GM18870 (cell line): Measurements from ENCODE around the gene GGTLC2.
"Not testable (repeated sequence)": the region's sequence is repeated elsewhere in the genome, so short reads cannot be mapped to it uniquely, and the experiment has no call there.

ENCODE experiments used
- ATAC-seq: cut with Tn5 transposase; IDR thresholded peaks from one replicate; pipeline ENCODE4 v1.9.1; 2021; ENCODE audit warnings: moderate library complexity; ENCODE audit not compliant: unreplicated experiment

GGTLC2 gene

DNA sequence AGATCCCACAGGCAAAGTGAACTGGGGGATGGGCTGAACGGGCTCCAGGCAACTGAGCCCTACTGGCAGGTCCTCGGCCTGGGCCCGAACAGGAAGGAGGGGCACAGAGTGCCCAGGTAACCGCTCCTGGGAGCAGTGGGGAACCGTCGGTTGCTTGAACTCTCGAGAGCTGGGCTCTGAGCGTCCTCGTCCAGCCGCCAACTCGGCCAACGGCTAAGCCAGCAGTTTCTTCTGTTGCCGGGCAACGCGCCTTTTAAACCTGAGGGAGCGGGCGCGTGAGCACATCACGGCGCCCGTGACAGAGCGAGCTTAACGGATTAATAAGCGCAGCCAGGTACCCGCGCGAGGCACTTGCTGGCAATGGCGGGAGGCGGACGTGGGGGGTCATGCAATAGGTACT, at the start of gene GGTLC2:
GGTLC2 (plus strand) TSS at position 301 of the 400 bp plus-strand sequence. CDS start 1,732 bp downstream, outside the sequence.
- not testable (repeated sequence) for ATAC-seq

DNA sequence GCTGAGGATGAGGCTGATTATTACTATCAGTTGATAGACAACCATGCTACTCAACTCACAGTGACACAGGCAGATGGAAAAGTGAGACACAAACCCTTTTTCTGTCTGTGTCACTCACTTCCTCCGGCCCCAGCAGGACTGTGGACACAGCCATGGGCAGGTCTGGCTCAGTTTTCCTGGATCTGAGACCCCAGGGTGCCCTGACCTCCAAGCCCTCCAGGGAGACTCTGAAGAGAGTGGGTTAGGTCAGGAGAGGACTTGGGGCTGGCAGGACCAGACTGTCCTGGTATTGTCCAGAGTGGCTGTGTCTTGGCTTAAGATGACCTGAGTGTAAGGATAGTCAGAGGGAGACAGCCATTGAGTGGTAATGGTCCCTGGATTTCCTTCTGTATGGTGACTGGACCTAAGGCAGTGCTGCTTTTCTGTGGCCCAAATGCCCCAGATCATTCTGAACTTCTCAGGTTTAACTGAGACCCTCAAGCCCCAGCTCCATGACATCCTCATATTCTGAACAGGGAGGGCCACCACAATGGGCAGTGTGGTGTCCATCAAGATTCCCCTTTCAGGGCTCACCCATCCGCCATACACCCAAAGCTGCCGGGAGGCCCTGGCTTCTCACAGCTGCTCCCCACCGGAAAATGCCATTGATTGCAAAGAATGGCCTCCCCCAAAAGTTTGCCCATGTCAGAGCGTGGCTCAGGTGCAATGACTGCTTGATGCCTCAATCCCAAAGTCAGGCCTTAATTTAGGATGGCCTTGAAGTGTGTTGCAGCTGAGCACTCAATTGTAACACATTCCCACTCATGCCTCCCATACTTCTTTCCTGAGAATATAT, 49.2 kb upstream of the GGTLC2 start:
- ATAC-seq: no peak

DNA sequence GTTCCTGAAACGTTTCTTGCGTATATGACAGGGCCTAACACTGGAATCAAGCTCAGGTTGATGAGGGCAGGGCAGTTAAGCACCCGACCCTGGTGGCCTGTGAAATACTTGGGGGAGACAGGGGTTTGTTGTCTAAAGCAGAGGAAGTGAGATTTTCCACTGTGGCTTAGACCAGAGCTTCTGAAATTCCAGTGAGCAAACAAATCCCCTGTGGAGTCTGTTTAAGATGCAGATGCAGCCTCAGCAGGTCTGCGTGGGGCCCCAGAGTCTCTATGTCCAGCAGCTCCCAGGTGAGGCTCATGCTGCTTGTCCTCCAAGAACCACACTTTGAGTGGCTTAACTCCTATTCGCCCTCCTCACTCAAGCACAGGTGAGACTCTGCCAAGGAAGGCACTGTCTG, 46.3 kb upstream of the GGTLC2 start:
- no peak for ATAC-seq

DNA sequence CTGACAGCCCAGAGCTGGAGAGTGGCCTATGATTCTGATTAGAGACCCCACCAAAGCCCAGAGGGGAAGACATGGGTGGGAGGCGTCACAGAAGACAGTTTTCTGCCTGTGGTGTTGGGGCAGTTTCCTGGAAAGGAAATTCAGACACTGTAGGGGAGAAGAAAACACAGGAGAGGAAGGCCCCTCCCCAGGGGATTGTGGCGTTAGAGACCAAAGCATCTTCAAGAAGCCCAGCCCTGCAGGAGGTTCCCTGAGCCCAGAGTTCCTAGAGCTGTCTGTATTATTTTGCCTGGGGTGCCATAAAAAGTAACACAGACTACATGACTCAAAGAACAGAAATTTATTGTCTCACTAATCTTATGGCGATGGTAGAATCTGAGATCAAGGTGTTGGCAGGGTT, 45.2 kb upstream of the GGTLC2 start:
- no peak for ATAC-seq

GRCh38 chr22:22600531-22601261, 43.7 kb upstream of the GGTLC2 start:
- no peak for ATAC-seq

- ATAC-seq: no peak
Observed at GRCh38 chr22:22603470-22603947, 40.9 kb upstream of the GGTLC2 start.

DNA sequence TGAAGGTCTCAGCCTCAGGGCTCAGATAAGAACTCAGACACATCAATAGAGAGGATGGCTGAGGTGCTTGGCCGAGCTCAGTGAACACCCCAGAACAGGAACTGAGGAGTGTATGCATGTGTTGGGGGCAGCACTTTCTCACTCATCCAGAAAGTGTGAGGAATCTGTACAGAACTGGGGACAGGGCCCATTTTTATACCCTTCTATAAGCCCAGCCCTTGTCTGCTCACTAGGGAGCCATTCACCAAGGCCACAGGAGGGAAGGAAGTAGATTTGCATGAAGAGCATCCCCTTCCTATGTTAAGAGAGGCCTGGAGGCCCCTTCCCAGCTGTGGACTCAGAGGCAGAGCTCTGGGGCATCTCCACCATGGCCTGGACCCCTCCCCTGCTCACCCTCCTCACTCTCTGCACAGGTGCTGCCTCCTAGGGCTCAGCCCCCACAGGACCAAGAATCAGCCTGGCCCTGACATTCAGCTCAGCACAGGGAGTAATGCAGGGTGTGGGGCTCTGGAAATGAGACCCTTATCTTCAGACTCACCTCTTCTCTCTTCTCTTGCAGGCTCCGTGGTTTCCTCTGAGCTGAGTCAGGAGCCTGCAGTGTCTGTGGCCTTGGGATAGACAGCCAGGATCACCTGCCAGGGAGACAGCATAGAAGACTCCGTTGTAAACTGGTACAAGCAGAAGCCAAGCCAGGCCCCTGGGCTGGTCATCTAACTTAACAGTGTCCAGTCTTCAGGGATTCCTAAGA, 39.9 kb upstream of the GGTLC2 start:
- ATAC-seq: no peak

DNA sequence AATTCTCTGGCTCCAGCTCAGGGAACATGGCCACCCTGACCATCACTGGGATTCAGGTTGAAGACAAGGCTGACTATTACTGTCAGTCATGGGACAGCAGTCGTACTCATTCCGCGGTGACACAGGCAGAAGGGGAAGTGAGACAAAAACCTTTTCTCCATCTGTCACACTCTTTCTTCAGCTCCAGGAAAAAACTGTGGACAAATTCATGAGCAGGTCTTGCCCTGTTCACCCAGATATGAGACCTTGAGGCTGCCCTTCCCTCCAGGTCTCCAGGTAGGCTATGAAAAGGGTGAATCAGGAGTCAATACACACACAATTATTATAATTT, 39.4 kb upstream of the GGTLC2 start:
- ATAC-seq: no peak

GRCh38 chr22:22608022-22608421, 36.4 kb upstream of the GGTLC2 start:
- ATAC-seq: not testable (repeated sequence)

DNA sequence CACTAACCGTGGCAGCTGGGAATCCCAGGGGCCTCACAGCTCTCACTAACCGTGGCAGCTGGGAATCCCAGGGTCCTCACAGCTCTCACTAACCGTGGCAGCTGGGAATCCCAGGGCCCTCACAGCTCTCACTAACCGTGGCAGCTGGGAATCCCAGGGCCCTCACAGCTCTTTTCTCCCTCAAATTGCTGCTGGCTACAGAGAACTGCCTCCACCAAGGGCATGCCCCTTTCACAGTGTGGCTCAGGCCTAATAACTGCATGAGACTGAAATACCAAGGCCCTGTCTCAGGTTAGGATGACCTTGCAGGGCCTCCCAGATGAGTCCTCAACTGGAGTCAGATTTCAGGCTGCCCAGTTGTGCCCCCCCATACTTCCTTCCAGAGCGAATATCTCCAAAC, 35.1 kb upstream of the GGTLC2 start:
- ATAC-seq: no peak

GRCh38 chr22:22612516-22612915, 31.9 kb upstream of the GGTLC2 start:
- no peak for ATAC-seq

DNA sequence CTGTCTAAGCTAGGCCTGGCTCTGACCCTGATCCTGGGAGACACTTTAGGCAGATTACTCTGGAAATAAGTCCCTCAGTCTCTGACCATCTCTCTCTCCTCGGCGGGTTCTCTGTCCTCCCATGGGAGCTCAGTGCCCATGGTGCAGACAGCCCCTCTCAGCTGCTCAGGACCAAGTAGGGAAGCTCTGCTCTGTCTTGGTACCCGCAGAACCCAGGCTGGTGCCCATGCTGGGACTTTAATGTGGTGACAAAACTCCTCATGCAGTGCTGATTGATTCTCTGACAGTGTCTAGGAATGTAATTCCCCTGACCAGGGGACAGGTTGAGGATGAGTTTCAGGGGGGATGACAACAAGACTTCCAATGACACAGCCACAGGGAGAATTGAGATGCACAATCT, 30.3 kb upstream of the GGTLC2 start:
- no peak for ATAC-seq

DNA sequence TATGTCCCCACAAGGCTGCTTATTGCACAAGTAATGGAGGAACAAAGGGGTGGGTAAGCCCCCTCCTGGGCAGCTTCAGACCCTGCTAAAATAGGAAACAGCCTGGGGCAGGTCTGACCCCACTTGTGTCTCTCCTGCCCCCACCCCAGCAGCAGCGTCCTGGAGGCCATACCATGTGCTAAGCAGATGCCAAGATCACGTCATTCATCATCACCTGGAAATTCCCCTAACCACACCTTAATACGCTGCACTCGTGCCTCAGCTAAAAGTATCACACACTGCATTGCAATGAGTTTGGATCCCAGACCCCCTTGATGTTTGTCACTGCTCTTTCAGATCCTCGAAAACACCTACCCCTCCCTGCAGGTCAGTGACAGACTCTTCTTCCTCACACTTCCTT, 27.8 kb upstream of the GGTLC2 start:
- no peak for ATAC-seq

GRCh38 chr22:22618448-22618847, 26.0 kb upstream of the GGTLC2 start:
- ATAC-seq: no peak

DNA sequence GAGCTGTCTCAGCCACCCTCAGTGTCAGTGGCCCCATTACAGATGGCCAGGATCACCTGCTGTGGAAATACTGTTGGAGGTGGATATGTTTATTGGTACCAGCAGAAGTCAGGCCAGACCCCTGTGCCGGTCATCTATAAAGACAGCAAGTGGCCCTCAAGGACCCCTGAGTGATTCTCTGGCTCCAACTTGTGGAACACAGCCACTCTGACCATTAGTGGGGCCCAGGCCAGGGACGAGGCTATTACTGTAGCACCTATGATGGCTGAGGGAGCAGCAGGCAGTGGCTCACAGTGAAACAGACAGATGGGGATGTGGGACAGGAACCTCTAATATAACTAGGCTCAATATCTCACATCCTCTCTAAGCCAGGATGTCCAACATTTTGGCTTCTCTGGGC, 25.5 kb upstream of the GGTLC2 start:
- ATAC-seq: no peak

DNA sequence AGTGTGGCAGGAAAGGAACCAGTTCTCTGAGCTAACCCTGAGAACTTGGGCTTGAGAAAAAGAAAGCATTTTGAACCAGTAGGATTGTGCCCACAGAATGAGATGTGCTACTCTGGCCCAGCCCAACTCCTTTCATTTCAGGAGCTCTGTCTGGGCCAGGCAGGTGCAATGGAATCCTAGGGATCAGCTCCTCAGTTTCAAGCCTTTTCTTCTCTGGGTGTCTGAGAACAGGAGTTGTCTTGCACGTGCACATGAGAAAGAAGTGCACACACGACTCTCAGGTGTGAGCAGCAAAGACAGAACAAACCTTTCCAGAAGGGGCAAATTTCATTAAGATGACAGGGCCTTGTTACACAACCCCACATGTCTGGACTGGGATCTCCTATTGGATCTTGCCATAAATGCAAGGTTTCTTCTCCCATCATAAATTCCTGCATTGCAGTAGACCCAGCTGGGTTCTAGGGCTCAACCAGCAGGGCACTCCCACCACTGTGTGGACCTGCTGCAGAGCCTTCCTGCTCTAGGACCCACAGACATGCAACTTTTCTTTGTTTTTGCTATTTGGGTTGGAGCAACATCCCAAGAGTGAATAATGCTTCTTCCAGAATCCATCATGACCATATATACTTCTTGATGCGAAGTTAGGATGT, 24.5 kb upstream of the GGTLC2 start:
- no peak for ATAC-seq

DNA sequence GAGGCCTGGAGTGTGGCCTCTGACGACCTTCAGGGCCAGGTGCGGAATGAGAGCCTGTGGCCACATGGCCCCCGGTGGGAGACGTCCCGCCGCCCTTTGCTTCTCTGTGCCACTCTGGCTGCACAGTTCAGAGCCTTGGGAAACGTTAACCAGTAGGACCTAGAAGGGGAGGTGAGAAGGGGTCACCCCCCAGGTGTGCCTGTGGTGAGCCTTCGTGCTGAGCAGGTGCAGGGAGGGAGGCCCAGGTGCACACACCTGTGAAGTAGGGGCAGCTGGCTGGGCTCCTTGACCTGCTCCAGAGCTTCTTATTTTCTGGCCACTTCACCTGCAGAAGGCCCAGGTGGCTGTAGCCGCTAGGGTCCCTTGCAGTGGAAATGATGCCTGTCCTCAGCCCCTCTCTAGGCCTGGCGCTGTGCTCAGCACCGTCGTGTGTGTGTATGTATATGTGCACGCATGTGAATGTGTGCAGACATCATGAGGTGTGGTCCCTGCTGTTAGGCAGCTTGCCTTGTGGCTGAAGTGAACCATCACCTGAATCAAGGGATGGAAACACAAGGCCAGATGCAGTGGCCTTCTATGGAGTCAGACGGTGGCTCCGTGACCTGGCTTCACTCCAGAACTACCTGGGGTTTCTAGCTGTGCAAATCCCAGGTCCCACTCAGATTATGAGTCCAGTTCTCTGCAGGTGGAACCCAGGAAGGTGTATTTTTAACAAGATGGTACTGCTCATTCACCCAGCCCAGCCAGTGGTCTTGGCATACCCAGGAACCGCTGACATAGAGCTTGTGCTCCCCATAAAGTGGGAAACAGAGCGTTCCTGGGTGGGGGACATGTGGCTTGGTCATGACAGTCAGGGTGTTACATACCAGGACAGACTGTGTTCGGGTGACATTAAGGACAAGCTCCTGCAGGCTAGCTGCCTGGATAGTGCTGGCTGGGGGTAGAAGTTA, 15.6 kb upstream of the GGTLC2 start:
- not testable (repeated sequence) for ATAC-seq

GRCh38 chr22:22631223-22631652, 13.2 kb upstream of the GGTLC2 start:
- not testable (repeated sequence) for ATAC-seq

- not testable (repeated sequence) for ATAC-seq
Observed at GRCh38 chr22:22632226-22632625, 12.2 kb upstream of the GGTLC2 start.

DNA sequence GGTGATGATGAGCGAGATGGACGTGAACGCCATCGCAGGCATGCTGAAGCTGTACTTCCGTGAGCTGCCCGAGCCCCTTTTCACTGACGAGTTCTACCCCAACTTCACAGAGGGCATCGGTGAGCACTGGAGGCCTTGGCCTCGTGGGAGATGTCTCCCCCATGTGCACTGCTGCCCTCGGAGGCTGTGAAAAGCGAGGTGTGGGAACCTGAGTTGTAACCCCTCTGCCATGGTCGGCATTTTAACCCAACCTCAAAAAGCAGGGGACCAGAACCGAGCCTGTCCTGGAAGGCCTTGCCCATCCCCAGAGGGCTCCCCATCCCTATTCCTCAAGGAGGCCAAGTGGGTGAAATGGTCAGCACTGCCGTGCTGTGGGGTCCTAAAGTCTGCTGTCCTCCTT, 10.9 kb upstream of the GGTLC2 start:
- ATAC-seq: not testable (repeated sequence)
